Measurements from ENCODE around the gene SGMS2.

Gene SGMS2

DNA sequence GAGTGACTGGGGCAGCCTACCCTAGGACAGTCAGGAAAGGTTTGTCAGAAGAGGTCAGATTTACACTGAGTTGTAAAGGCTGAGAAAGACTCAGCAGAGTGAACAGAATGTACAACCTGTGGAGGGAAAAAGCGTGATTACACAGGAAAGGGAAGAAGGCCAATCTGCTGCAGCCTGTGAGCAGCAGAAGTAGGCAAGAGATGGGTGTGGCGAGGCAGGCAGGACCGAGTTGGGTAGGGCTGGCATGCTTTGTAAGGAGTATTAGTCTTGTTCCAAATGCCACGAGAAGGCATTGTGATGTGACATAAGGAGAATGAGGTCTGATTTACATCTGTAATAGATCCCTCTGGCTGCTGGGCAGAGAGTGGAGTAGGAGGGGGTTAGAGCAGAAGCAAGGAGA lies 12.6 kb downstream of the SGMS2 start:
- CTCF ChIA-PET = no interaction called here
- Histone ChIP-seq H3K4me3 (ENCODE audit: low read depth, low read length) (no peak overlapping the region), H3K36me3 (ENCODE audit: control insufficient read depth in 2 of 2, insufficient read depth in 1 of 2, low read length in 2 of 2) (no peaks in the 10 kb centered on the region), H3K27ac (ENCODE audit: extremely low read depth, low read depth, low read length) (no peak overlapping the region), H3K4me1 (ENCODE audit: control insufficient read depth, insufficient read depth, low read length) (no peaks in the 10 kb centered on the region), H3K9me3 (ENCODE audit: control insufficient read depth, insufficient read depth, low read depth, low read length) (no peaks in the 10 kb centered on the region)
- POLR2A ChIA-PET = no interaction called here
- no peak for TF ChIP-seq ZNF501 (tag by site-specific recombination; IDR thresholded peaks at IDR 0.05)
- TF ChIP-seq BCL6B (tag by site-specific recombination; IDR thresholded peaks at IDR 0.05) = no peak
- TF ChIP-seq ZXDB (tag by site-specific recombination; IDR thresholded peaks at IDR 0.05) = no peak
- TF ChIP-seq TRIM28 (IDR thresholded peaks at IDR 0.05; ENCODE audit: borderline replicate concordance, low read length) = no peak
- TF ChIP-seq, protein P1, sequence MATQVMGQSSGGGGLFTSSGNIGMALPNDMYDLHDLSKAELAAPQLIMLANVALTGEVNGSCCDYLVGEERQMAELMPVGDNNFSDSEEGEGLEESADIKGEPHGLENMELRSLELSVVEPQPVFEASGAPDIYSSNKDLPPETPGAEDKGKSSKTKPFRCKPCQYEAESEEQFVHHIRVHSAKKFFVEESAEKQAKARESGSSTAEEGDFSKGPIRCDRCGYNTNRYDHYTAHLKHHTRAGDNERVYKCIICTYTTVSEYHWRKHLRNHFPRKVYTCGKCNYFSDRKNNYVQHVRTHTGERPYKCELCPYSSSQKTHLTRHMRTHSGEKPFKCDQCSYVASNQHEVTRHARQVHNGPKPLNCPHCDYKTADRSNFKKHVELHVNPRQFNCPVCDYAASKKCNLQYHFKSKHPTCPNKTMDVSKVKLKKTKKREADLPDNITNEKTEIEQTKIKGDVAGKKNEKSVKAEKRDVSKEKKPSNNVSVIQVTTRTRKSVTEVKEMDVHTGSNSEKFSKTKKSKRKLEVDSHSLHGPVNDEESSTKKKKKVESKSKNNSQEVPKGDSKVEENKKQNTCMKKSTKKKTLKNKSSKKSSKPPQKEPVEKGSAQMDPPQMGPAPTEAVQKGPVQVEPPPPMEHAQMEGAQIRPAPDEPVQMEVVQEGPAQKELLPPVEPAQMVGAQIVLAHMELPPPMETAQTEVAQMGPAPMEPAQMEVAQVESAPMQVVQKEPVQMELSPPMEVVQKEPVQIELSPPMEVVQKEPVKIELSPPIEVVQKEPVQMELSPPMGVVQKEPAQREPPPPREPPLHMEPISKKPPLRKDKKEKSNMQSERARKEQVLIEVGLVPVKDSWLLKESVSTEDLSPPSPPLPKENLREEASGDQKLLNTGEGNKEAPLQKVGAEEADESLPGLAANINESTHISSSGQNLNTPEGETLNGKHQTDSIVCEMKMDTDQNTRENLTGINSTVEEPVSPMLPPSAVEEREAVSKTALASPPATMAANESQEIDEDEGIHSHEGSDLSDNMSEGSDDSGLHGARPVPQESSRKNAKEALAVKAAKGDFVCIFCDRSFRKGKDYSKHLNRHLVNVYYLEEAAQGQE (tag by site-specific recombination; IDR thresholded peaks at IDR 0.05) = no peak
- no peak for TF ChIP-seq ZSCAN5A (tag by site-specific recombination; IDR thresholded peaks at IDR 0.05)
- TF ChIP-seq SCRT1 (tag by site-specific recombination; IDR thresholded peaks at IDR 0.05; ENCODE audit: borderline replicate concordance) = peak; percentile 54; the same call in 1 of the 2 replicates

- Histone ChIP-seq H3K4me1 (ENCODE audit: control insufficient read depth, insufficient read depth, low read length) (no peaks in the 10 kb centered on the region), H3K36me3 (ENCODE audit: control insufficient read depth in 2 of 2, insufficient read depth in 1 of 2, low read length in 2 of 2) (no peaks in the 10 kb centered on the region), H3K27ac (ENCODE audit: extremely low read depth, low read depth, low read length) (no peak overlapping the region), H3K9me3 (ENCODE audit: control insufficient read depth, insufficient read depth, low read depth, low read length) (no peaks in the 10 kb centered on the region), H3K4me3 (ENCODE audit: low read depth, low read length) (no peak overlapping the region)
- POLR2A ChIA-PET = no interaction called here
- TF ChIP-seq, protein P2, sequence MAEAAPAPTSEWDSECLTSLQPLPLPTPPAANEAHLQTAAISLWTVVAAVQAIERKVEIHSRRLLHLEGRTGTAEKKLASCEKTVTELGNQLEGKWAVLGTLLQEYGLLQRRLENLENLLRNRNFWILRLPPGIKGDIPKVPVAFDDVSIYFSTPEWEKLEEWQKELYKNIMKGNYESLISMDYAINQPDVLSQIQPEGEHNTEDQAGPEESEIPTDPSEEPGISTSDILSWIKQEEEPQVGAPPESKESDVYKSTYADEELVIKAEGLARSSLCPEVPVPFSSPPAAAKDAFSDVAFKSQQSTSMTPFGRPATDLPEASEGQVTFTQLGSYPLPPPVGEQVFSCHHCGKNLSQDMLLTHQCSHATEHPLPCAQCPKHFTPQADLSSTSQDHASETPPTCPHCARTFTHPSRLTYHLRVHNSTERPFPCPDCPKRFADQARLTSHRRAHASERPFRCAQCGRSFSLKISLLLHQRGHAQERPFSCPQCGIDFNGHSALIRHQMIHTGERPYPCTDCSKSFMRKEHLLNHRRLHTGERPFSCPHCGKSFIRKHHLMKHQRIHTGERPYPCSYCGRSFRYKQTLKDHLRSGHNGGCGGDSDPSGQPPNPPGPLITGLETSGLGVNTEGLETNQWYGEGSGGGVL (tag by site-specific recombination; IDR thresholded peaks at IDR 0.05) = no peak
- TF ChIP-seq, protein P3, sequence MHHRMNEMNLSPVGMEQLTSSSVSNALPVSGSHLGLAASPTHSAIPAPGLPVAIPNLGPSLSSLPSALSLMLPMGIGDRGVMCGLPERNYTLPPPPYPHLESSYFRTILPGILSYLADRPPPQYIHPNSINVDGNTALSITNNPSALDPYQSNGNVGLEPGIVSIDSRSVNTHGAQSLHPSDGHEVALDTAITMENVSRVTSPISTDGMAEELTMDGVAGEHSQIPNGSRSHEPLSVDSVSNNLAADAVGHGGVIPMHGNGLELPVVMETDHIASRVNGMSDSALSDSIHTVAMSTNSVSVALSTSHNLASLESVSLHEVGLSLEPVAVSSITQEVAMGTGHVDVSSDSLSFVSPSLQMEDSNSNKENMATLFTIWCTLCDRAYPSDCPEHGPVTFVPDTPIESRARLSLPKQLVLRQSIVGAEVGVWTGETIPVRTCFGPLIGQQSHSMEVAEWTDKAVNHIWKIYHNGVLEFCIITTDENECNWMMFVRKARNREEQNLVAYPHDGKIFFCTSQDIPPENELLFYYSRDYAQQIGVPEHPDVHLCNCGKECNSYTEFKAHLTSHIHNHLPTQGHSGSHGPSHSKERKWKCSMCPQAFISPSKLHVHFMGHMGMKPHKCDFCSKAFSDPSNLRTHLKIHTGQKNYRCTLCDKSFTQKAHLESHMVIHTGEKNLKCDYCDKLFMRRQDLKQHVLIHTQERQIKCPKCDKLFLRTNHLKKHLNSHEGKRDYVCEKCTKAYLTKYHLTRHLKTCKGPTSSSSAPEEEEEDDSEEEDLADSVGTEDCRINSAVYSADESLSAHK (tag by site-specific recombination; IDR thresholded peaks at IDR 0.05) = no peak
- no peak for TF ChIP-seq SCRT2 (tag by site-specific recombination; IDR thresholded peaks at IDR 0.05)
- peak; percentile 55 for TF ChIP-seq FEZF1 (tag by site-specific recombination; IDR thresholded peaks at IDR 0.05)
- CTCF ChIA-PET = no interaction called here
Observed at GRCh38 chr4:107837776-107838618, 13.3 kb downstream of the SGMS2 start.

All from HEK293 (cell line).